Right atrium auricular region (tissue), 2 donors: Measurements from ENCODE around the gene IL20. TPM values are rescaled to one million over a fixed set of nuclear protein-coding genes. Genes with fewer than 3 reads are reported as not detected.

Source experiments
- DNase-seq: peaks from one replicate; pipeline ENCODE4 v3.0.0-alpha.2; 2019; ENCODE audit warnings: low spot score
- H3K27ac ChIP-seq, 2 donors: fragments of 200-600 bp; sonication (generic); 1 replicate in 1 of 2; 2 replicates in 1 of 2; pipeline ENCODE4 v1.5.1; 2016 to 2019
- H3K27me3 ChIP-seq, 2 donors: fragments of 200-600 bp; sonication (generic); one replicate each; pipeline versions ENCODE4 v1.5.1 to v1.6.0; 2017 to 2019
- H3K36me3 ChIP-seq: fragments of 200-600 bp; sonication (generic); one replicate; pipeline ENCODE4 v1.5.1; 2016
- H3K4me1 ChIP-seq, 2 donors: fragments of 200-600 bp; sonication (generic); one replicate each; pipeline versions ENCODE4 v1.5.1 to v1.6.0; 2017 to 2019
- H3K4me3 ChIP-seq, 2 donors: fragments of 200-600 bp; sonication (generic); 1 replicate in 1 of 2; 2 replicates in 1 of 2; pipeline ENCODE4 v1.5.1; 2017 to 2019; ENCODE audit warnings: mild to moderate bottlenecking in 1 of 2, moderate library complexity in 1 of 2
- H3K9me3 ChIP-seq, 2 donors: fragments of 200-600 bp; sonication (generic); one replicate each; pipeline ENCODE4 v1.5.1; 2019
- total RNA-seq, 2 donors: library from RNA; depleted of rRNA; stranded (reverse); fragments of >200 nt; gene quantifications; one replicate each; pipeline ENCODE4 v1.1.0, GENCODE V29; 2016
- TF ChIP-seq, protein P1 (sequence below), 2 donors: fragments of 200-600 bp; sonication (generic); IDR thresholded peaks; one replicate each; pipeline ENCODE4 v1.5.1; 2019; ENCODE audit warnings: antibody characterized with exemption in 2 of 2

Gene IL20
- total RNA-seq, 2 donors from 2014 or later: 0.20 TPM; not detected in 1

- TF ChIP-seq, protein P1, sequence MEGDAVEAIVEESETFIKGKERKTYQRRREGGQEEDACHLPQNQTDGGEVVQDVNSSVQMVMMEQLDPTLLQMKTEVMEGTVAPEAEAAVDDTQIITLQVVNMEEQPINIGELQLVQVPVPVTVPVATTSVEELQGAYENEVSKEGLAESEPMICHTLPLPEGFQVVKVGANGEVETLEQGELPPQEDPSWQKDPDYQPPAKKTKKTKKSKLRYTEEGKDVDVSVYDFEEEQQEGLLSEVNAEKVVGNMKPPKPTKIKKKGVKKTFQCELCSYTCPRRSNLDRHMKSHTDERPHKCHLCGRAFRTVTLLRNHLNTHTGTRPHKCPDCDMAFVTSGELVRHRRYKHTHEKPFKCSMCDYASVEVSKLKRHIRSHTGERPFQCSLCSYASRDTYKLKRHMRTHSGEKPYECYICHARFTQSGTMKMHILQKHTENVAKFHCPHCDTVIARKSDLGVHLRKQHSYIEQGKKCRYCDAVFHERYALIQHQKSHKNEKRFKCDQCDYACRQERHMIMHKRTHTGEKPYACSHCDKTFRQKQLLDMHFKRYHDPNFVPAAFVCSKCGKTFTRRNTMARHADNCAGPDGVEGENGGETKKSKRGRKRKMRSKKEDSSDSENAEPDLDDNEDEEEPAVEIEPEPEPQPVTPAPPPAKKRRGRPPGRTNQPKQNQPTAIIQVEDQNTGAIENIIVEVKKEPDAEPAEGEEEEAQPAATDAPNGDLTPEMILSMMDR (IDR thresholded peaks at IDR 0.05): no peak
- DNase-seq: no peak
- Histone ChIP-seq H3K9me3 (no peaks in the 10 kb centered on the region), H3K4me1 (no peaks in the 10 kb centered on the region), H3K27ac (no peak overlapping the region), H3K27me3 (no peaks in the 10 kb centered on the region), H3K36me3 (no peaks in the 10 kb centered on the region), H3K4me3 (no peak overlapping the region)
These were observed 2.2 kb upstream of the IL20 start for GRCh38 chr1:206863266-206863665.

DNA sequence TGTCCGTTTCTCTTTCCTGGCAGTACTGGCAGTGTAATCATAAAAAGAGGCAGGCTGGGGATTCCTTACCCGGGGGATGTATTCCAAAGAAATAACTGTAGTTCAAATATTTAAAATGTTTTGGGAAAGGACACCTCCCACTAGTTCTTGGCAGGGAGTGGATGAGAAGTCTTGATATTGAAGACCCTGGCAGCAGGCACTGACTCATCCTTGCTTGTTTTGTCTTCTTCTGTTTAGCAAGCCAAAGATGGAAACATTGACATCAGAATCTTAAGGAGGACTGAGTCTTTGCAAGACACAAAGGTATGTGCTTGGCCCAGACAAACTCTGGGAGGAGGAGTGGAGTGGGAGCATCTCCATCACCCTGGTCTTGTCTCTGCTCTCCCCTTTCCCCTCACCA, 639 bp downstream of the IL20 start:
- Histone ChIP-seq H3K27ac (no peak overlapping the region), H3K4me3 (no peak overlapping the region), H3K4me1 (no peaks in the 10 kb centered on the region), H3K36me3 (no peaks in the 10 kb centered on the region), H3K27me3 (no peaks in the 10 kb centered on the region), H3K9me3 (no peaks in the 10 kb centered on the region)
- TF ChIP-seq, protein P1 (IDR thresholded peaks at IDR 0.05): no peak
- DNase-seq: no peak

DNA sequence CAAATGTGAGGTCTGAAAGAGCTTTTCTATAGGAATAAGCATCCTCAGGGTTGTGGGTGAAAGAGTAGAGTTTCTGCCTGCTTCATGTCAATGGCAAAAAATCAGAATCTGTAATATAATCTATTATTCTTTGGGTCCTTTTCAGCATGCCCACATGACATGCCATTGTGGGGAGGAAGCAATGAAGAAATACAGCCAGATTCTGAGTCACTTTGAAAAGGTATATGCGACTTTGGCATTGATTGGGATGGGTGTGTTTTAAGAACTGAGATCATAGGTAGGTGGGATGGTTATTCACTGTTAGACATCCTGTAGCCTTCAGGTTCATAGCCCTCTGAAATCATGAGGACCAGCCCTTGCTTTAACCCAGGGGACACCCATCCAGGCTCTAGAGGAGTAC, 1.8 kb downstream of the IL20 start:
- TF ChIP-seq, protein P1 (IDR thresholded peaks at IDR 0.05): no peak

GRCh38 chr1:206867716-206868115, 2.3 kb downstream of the IL20 start:
- H3K27me3 ChIP-seq: no peaks in the 10 kb centered on the region
- no peak overlapping the region for H3K27ac ChIP-seq
- TF ChIP-seq, protein P1 (IDR thresholded peaks at IDR 0.05): no peak
- no peaks in the 10 kb centered on the region for H3K9me3 ChIP-seq
- H3K4me3 ChIP-seq: no peak overlapping the region
- H3K36me3 ChIP-seq: no peaks in the 10 kb centered on the region
- no peaks in the 10 kb centered on the region for H3K4me1 ChIP-seq
- DNase-seq: no peak

More for the DNA sequence above, 1.8 kb downstream of the IL20 start:
- no peak overlapping the region for H3K27ac ChIP-seq
- no peaks in the 10 kb centered on the region for H3K9me3 ChIP-seq
- H3K27me3 ChIP-seq: no peaks in the 10 kb centered on the region
- DNase-seq: no peak
- H3K4me1 ChIP-seq: no peaks in the 10 kb centered on the region
- no peak overlapping the region for H3K4me3 ChIP-seq
- no peaks in the 10 kb centered on the region for H3K36me3 ChIP-seq

GRCh38 chr1:206868264-206868663, 2.8 kb downstream of the IL20 start:
- TF ChIP-seq, protein P1 (IDR thresholded peaks at IDR 0.05): no peak
- Histone ChIP-seq H3K4me1 (no peaks in the 10 kb centered on the region), H3K36me3 (no peaks in the 10 kb centered on the region), H3K9me3 (no peaks in the 10 kb centered on the region), H3K4me3 (no peak overlapping the region), H3K27ac (no peak overlapping the region), H3K27me3 (no peaks in the 10 kb centered on the region)
- DNase-seq: no peak

- no peak for DNase-seq
- TF ChIP-seq, protein P1 (IDR thresholded peaks at IDR 0.05): no peak
- no peaks in the 10 kb centered on the region for H3K4me1 ChIP-seq
- H3K4me3 ChIP-seq: no peak overlapping the region
- H3K27ac ChIP-seq: no peak overlapping the region
- no peaks in the 10 kb centered on the region for H3K36me3 ChIP-seq
- H3K27me3 ChIP-seq: no peaks in the 10 kb centered on the region
- peaks cover 0 to 5% of the 10 kb centered on the region in 2 donors for H3K9me3 ChIP-seq
These were observed 6.7 kb downstream of the IL20 start for GRCh38 chr1:206872139-206872538.
